DMS 273 (cell line): ENCODE results near the gene CRYBG3.

Experiments used
- DNase-seq: peaks from one replicate; lab custom pipeline; 2025; ENCODE audit not compliant: unreplicated experiment; lab: John Stamatoyannopoulos, UW

The CRYBG3 gene

GRCh38 chr3:97939401-97939800, 117.6 kb downstream of the CRYBG3 start:
- no peak for DNase-seq

GRCh38 chr3:97940034-97940433, 118.2 kb downstream of the CRYBG3 start:
- peak; percentile 59 for DNase-seq

GRCh38 chr3:97942801-97943546, 121.2 kb downstream of the CRYBG3 start:
- peak; percentile 21 for DNase-seq

GRCh38 chr3:97948351-97949109, 126.7 kb downstream of the CRYBG3 start:
- peak; percentile 47 for DNase-seq

- DNase-seq, result peak; percentile 87
Measured at GRCh38 chr3:97949110-97949485, 127.3 kb downstream of the CRYBG3 start.

- peak; percentile 94 for DNase-seq
Measured at GRCh38 chr3:97949743-97950142, 127.9 kb downstream of the CRYBG3 start.

- DNase-seq, result peak; percentile 51
Measured at GRCh38 chr3:97950360-97950759, 128.5 kb downstream of the CRYBG3 start.

GRCh38 chr3:97952280-97952679, 130.5 kb downstream of the CRYBG3 start:
- DNase-seq, result no peak

GRCh38 chr3:97952872-97953271, 131.1 kb downstream of the CRYBG3 start:
- no peak for DNase-seq

- DNase-seq, result peak; percentile 28
Measured at GRCh38 chr3:97954228-97954827, 132.5 kb downstream of the CRYBG3 start.

GRCh38 chr3:97956051-97956450, 134.2 kb downstream of the CRYBG3 start:
- DNase-seq, result no peak

GRCh38 chr3:97957617-97958311, 136.0 kb downstream of the CRYBG3 start:
- peak; percentile 66 for DNase-seq

- peak; percentile 24 for DNase-seq
Measured at GRCh38 chr3:97958396-97958795, 136.6 kb downstream of the CRYBG3 start.

GRCh38 chr3:97958796-97959195, 137.0 kb downstream of the CRYBG3 start:
- DNase-seq, result no peak

GRCh38 chr3:97959872-97960271, 138.1 kb downstream of the CRYBG3 start:
- peak; percentile 37 for DNase-seq

GRCh38 chr3:97960551-97960950, 138.7 kb downstream of the CRYBG3 start:
- no peak for DNase-seq

GRCh38 chr3:97960993-97961766, 139.4 kb downstream of the CRYBG3 start:
- DNase-seq, result peak; percentile 53

GRCh38 chr3:97967966-97968365, 146.2 kb downstream of the CRYBG3 start:
- peak; percentile 63 for DNase-seq

- no peak for DNase-seq
Measured at GRCh38 chr3:97968376-97968775, 146.6 kb downstream of the CRYBG3 start.

- peak; percentile 55 for DNase-seq
Measured at GRCh38 chr3:97969541-97969940, 147.7 kb downstream of the CRYBG3 start.

- DNase-seq, result peak; percentile 39
Measured at GRCh38 chr3:97970156-97970555, 148.3 kb downstream of the CRYBG3 start.
